GM19025 (cell line): ENCODE results near the gene MYADML2.

Experiments
- ATAC-seq: cut with Tn5 transposase; IDR thresholded peaks from one replicate; pipeline ENCODE4 v1.9.1; 2021; ENCODE audit warnings: mild to moderate bottlenecking, low read depth, moderate library complexity; ENCODE audit not compliant: unreplicated experiment

MYADML2 gene

DNA sequence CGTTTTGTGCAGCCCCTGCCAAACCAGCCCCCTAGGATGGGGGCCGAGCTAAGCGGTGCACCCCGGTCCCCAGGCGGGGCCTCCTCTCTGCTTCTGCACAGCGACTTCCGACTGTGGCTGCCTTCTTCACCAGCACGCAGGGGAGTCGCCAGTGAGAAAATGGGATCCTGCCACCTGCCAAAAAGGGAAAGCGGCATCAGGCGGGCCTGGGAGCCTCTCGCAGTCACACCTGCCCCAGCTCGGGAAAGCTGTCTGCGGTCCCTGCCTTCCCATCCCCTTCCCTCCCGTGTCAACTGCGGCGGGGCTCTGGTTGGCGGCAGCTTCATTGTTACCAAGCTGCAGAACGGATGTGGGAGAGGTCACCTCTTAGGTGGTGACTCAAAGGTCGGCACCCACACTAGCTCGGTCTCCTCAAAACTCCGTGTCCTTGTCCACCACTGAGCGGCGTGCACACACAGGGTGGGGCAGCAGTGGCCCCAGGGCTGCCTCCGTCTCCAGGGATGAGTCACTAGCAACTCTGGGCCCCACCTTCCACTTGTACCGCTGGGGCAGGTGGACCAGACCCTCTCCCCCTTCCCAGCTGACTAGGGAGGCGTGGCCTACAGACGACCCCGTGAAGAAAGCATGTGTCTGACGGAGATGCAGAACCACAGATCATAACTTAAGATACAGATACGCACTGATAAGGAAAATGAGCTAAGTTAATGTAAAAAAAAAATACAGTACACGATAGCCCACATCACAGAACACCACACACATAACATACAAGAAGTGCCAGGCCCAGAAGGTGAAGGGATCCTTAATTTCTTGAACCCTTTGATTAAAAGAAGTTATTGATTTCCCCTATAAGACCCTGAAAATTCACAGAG, 34.4 kb downstream of the MYADML2 start:
- no peak for ATAC-seq

DNA sequence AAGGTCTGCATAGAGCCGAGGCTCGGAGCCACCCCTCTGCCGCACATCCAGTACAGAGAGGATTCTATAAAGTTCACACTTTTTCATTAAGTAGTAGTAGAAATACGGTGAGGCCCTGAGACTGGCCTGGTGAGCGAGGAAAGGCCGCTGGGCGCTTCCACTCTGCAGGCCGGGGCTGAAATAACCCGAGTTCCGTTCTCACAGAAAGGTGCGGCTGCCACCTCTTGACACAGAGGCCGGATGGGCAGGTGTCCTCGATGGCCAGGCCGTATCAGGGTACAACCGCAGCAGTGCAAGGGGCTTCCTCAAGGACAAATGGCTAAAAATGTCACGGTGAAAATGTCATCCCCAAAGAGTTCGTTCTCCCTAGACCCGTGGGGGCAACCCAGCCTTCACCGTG, 35.1 kb downstream of the MYADML2 start:
- ATAC-seq = no peak

DNA sequence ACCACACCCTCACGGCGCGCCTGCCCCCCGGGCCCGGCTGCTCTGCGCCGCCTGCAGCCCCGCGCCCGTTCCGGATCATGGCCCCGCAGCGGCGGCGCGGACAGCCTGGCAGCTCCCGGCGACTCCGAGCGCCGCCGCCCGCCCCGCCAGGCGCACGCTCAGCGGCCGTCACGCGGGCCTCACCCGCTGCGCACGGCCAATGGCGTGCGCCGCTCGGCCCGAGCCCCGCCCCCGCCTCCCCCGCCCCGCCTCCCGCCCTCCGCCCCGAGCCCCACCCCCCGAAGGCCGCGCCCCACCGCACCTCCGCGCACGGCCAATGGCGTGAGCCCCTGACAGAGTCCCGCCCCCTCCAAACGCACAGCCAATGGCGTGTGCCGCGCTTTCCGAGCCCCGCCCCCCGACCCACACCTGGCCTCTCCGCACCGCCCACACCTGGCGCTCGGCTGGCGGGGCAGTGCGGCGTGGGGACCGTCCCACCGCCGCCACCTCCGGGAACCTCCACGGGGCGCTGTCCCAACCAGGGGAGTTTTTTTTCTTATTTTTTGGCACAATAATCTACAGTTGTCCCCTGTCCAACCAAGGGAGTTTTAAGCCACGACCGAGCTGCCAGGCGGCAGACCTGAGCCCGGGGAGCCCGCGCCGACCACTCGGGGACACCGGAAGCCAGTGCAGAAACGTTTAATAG, 35.6 kb downstream of the MYADML2 start, which contains the start of gene PCYT2:
Gene PCYT2, minus strand, starts transcription at position 123 of the 685 bp plus-strand sequence. Its CDS starts 44 bp downstream, at position 79.
- peak; percentile 65 for ATAC-seq

DNA sequence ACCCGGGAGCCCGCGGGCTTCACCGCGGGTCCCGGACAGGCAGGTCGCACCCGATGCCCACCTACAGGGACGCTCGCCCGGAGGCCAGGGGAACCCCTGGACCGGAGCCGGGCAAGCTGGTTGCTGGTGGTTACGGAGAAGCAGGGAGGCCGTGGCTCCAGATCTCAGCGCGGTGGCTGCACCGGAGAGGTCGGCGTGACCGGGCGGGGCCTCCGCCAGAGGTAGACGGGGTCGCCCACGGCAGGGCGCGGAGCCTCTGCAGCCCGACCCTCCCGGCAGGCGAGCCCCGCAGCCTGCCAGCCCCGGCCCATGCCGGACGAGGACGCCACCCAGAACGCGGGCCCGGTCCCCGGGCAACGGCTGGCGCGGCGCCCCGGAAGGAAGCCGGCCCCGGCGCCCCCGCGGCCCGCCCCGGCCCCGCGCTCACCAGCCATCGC, 36.2 kb downstream of the MYADML2 start:
- peak; percentile 40 for ATAC-seq

DNA sequence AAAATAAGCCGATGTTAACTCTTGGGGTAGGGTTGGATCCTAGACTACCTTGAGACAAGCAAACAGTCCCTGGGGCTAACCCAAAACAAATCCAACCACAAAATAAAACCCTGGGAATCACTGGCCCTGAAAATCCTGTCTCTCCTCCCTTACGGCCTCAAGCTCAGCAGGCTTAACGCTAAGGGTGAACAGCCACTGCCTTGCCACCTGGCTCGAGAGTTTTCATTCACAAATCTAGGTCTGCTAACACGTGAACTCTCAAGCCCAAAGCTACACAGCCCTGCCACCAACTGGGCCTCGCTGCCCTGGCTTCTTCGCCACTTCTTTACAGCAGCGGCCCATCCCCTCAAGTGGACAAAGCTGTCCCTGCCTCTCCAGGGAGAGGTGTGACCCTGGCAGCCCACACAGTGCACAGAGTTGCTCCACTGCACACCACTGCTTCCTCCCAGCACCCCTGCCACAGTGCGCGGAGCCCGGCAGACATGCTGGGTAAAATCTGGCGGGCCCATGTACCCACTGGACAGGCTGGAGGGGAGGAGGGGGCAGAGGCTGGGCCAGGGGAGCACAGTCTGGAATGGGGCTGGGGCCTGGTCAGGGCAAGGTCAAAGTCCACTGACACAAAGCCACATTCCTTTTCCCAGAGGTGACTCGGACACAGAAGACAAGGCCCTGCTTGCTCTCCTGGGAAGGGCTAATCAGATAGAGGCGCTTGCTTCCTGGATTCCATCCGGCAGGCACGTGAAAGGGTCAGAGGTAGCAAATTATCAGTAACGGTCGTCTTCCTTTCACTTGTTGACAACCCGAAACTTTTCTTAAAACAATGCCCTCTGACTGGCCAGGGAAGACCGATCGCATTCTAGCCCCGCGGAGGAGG, 36.8 kb downstream of the MYADML2 start:
- no peak for ATAC-seq

DNA sequence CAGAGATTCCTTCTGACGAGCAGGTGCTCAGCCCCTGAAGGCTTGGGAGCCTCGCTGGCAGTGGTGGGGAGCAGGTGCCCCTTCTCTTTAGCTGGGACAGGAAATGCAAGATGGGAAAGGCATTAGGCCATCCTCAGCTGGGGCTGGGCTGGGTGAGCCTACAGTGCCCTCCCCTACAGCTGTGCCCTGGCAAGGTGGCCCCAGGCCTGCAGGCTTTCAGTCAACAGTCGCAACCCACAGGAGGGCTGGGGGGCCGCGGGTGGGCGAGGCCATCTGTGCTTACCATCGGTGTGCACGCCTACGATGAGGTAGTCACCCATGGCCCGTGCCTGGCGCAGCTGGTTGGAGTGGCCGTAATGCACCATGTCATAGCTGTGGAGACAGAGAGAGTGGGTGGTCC, 37.8 kb downstream of the MYADML2 start:
- no peak for ATAC-seq

DNA sequence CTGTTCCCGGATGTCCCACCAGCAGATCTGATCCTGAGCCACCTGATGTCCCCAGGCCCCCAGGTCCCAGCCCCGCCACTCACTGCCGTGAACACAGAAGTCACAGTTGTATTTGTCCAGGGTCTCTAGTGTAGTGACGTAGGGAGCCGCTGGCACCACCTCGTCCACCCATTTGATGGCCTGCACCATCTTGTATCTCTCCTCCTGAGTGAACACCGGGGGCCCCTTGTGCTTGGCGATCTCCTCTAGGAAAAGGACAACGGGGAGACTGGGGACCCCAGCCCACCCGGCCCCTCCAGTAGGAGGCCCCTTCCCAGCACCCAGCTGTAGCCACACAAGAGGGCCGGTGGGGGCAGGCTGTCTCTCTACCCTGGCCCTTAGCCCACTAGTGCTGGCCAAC, 38.2 kb downstream of the MYADML2 start:
- no peak for ATAC-seq

DNA sequence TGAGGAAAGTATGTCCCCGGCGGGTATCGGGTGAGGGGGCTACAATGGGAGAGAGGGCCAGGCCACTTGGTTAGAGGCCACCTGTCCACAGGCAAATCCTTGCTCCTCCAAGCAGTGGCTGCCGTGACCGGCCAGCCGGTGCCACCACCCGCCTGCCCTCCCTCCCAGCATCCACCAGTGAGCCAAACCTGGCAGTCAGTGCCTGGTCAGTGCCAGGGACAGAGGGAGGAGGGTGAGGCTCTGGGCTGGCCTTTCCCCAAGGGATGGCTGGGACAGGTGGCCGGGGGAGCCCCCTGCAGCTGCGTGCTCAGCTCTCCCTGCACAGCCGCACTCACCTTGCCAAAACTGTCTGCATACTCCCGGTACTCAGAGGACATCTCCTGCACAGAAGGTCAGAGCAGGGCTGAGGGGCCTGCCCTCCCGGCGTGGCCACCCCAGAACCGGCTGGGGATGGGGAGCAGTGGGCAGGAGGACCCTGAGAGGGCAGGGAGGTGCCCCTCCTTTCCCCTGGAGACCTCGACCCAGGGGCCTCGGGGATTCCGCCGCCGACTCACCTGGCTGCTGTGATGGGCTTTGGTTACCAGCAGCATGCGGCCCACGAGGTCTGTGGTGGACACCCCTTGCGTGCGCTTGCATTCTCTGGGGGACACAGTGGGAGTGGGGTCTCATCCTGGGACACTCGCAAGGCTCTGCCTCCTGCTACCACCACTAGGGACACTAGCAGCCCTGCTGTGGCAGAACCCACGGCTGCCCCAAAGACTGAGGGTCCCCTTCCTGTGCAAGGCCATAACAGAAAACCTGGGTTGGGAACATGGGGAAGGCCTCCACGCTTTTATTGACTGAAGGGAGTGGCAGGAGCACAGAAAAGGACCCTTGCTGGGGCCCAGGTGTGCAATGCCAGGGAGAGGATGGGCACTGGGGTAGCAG, 39.6 kb downstream of the MYADML2 start:
- no peak for ATAC-seq

DNA sequence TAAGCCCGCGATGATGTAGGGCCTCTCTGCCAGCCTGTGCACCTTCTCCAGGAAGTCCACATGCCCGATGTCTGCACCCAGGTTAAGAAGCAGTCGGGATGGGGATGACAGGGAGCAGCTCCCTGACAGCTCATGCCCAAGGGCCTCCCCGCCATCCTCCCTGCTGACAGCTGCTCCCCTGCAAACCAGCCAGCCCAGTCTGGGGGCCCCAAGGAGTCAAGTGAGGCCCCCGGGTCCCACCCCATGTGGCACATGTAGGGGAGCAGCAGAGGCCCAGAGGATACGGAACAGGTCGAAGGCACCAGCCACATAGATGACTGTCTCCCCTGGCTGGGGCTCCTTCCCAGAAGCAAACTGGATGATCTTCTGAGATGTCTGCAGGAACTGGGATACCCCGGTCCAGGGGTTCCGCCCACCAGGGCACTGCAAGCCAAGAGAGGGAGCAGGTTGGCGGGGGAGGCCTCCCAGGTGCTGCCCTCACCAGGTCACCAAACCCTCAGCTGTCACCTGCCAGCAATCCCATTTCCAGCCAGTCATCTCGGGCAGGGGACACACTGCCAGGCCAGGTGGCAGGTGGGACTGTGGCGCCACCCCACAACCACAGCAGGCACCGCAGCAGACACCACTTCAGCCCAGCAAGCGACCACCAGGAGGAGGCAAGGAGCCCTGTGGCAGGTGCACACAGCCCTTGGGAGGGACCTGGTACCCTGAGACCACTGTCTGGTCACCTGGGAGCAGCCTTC, 40.4 kb downstream of the MYADML2 start:
- ATAC-seq = no peak

DNA sequence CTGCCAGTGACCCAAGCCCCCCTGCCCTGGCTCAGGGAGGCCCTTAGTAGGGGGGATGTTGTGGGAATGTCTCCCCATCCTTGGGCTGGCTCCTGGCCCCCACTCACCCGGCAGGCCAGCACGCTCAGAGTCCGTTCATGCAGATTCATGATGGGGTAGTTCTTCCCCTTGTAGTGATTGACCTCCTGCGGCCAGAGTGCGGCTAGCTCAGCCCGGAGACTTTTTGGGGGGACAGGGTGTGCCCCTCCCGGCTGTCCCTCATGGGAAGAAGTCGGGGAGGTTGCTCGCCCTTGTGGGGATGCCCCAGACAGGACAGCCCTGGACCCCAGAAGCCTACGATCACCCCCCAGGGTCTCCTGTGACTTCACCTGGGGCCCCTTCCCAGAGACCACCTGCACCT, 41.0 kb downstream of the MYADML2 start:
- no peak for ATAC-seq

DNA sequence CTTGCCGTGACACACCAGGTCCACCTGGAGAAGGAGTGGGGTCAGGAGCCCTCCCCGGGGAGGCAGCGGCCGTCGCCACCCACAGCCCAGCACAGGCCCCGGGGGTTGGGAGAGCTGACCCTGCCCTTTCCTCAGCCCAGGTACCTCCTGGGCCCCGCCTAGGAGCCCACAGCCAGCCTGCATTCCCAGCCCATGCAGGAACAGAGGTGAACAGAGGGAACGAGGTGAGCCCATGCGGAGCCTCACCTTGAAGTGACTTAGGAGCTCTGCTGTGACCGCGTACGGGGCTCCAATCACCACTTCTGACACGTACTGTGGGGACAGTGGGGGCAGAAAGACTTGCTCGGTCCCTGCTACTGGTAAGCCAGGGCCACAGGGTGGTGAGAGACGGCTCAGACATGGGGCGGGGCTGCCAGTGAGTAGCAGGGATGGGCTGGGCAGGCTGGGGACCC, 41.6 kb downstream of the MYADML2 start:
- ATAC-seq = no peak

DNA sequence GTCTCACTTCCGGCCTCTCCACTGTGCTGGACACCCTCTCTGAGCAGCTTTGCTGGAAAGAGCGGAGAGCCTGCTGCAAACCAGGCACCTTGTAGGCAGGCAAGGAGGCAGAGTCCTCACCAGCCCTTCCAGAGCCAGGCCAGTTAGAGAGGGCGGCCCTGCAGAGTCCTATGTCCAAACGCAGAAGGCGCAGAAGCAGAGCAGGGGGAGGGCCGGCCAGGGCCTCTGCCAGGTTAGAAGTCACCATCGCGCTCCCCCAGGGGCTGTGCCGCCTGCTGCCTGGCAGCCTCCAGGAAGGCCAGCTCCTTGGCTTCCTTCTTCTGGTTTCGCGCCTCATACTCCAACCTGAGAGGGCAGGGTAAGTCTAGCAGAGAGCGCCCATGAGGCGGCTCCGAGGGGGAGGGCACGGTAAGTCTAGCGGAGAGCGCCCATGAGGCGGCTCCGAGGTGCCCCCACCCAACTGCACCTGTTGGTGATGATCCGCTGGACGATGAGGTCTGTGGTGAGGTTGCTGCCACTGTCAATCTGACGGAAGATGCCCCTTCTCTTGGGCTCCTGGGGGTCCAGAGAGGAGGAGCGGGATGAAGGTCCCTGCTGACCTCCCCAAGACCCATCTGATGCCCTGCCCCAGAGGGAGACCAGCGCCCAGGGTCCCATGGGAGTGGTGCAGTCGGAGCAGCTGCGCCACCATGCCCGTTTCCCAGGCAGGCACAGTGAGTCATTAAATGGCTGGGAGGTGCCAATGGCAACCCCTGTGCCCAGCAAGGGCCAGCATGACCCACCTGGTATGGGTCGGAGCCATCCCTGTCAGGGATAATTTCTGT, 42.2 kb downstream of the MYADML2 start:
- no peak for ATAC-seq

DNA sequence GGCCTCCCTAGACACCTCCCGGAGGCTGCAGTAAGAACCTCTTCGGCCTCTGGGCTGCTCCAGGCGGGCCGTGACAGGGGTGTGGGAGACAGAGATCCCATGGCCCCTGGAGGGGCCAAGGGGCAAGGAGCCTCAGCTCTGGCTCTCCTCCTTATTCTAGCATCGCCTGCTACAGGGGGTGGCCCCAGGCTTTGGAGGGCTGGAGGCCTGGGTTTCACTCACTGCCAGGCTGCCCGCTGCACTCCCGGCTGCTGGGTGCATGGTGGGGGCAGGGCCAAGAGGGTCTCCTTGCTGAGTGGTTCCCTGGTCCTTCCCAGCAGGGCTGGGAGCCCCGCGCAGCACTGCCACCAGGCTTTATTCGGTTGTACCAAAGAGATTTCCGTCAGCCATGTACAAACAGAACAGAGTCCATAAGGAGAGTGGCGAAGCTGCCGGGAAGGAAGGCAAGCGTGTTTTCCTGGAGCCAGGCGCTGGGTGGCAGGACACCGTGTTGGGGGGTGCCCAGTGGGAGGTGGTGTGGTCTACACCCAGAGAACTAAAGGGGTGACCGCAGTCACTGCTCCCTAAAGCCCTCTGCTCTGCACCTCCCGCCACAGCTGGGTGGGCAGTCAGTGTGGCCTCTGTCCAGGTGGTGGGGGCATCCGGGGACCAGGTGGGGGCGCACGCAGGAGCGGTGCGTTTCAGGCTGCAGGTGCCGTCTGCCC, 43.0 kb downstream of the MYADML2 start:
- ATAC-seq = no peak

DNA sequence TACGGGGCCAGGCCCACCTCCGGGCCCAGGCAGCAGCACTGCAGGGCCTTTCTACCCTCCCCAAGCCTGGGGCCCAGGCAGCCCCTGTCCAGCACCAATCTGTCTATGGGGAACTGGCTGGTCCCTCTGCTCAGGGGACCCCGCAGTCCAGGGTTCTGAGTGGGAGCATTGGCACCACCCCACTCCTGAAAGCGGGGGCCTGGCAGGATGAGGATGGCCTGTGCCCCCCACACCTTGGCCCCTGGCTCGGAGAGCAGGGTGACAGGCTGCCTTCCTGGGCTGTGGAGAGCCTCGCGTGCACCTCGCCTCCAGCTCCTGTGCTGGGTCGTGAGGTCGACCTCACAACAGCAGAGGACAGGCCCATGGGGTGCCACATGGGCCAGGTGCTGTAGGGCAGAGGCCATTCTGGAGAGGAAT, 43.6 kb downstream of the MYADML2 start:
- no peak for ATAC-seq

DNA sequence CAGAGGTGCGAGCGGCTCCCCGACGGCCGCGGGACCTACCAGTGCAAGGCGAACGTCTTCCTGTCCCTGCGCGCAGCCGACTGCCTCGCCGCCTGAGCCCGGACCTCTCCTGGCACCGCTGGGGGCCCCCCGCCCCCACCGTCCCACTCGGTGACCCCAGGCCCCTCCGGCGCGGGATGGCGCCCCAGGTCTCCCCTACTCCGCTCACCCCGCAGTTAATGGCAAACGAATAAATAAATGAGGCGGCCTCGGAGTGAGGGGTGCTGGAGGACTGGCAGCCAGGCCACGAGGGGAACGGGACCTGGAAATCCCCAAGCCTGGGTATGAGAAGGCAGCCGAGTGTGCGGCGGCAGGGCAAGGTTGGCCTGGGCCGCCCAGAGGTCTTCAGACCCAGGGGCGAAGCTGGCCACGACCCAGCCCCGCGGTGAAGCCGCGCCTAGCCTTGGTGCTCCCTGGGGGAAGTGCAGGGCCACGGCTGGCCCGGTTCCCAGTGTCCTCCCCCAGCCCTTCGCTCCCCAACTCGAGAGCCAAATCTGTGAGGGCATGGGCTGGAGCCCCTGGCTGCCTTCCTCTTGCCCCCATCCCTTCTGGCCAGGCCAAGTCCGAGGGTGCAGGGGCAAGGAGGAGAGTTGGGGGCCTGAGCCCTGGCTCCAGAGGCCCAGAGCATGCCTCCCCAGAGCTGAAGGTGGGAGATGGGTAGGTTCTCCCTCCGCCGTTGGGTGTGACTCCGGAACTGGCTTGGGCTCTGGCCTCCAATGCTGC, 44.2 kb downstream of the MYADML2 start:
- ATAC-seq = no peak

DNA sequence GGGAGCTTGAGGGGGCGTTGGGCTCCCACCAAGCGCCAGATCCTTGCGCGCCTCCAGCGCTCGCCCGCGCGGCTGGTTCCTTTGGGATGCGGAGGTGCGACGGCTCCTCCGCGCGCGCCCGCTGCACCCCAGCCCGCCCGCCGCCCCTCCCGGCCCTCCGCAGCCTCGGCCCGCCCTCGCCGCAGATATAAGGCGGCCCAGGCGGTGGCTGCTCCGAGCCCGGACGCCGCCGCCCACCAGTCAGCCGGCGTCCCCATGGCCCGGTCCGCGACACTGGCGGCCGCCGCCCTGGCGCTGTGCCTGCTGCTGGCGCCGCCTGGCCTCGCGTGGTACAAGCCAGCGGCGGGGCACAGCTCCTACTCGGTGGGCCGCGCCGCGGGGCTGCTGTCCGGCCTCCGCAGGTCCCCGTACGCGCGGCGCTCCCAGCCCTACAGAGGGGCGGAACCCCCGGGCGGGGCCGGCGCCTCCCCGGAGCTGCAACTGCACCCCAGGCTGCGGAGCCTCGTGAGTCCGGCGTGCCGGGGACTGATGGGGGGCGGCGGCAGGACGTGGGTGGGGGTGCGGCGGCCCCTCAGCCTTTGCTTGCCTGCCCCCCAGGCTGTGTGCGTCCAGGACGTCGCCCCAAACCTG, 44.9 kb downstream of the MYADML2 start, which contains the start of gene NPB:
Gene NPB, plus strand, starts transcription at position 216 of the 630 bp plus-strand sequence. Its CDS starts 40 bp downstream, at position 256.
- ATAC-seq = no peak
